Measurements from ENCODE around the gene RPL27.

RPL27 gene

GRCh38 chr17:43051969-43052368 lies 53.8 kb downstream of the RPL27 start:
- DNase-seq (ENCODE audit: low spot score) = no peak
